ENCODE data around the gene SLC25A4.
A peak's percentile ranks its signal among the peaks of the same experiment; 100 is the strongest.
"Not testable (repeated sequence)": the region's sequence is repeated elsewhere in the genome, so short reads cannot be mapped to it uniquely, and the experiment has no call there.

Gene SLC25A4

GRCh38 chr4:185183622-185184281 is 40.7 kb downstream of the SLC25A4 start:
- peak; percentile 62 for DNase-seq (ENCODE audit: low read depth)

GRCh38 chr4:185186769-185187168 is 43.7 kb downstream of the SLC25A4 start:
- no peak for DNase-seq (ENCODE audit: low read depth)

DNA sequence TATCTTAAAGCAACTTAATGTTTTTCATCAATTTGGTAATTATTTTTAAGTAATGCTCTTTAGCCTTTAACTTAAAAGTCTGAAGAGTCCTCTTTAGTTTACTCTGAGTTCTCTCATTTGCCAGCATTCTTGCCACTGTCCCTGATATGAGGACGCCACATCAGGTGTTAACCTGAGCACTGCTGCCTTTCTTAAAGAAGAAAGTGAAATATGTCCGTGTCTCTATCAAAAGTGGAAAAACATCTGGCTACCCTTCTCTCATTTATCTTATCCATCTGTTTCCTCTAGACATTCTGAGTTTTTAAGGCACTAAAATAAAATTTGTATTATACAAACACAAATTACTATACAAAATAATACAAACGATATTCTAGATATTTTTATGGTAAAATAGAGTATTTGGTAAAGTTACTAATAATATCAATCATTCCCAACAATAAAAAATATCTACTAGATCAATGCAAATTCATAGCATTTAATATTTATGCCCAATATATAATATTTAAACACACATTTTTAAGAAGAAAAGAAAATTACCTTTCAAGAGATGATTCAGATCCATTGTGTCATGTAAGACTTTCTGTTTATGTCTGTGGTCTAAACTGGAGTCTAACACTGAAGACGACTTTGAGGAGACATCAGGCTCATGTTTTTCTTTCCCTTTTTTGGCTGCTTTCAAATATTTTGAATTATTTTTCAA is 46.7 kb downstream of the SLC25A4 start:
- no peak for DNase-seq (ENCODE audit: low read depth)

DNA sequence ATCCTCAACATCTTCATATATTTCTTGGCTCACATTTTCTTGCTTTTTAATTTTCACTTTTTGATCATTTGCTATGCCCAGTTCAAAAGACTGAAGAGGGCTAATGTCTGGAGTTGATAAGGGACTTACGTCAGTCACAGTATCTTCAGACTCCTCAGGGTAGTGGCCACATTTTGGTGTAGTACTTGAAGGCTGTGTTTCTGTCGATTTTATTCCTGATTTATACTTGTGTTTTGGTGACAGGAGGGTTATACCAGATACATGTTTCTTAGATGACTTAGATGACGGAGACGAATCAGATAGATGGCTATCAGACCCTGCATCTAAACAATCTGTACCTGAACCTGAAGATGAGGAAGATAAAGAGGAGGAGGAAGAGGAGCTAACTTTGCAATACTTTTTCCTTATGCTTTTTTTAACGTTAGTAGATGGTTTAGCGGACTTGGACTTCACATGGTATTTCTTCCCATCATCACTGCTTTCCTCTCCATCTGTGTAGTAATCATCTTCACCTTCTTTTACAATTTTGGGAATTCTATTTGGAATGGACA is 47.3 kb downstream of the SLC25A4 start:
- DNase-seq (ENCODE audit: low read depth), result no peak

GRCh38 chr4:185192059-185192458 is 49.0 kb downstream of the SLC25A4 start:
- no peak for DNase-seq (ENCODE audit: low read depth)

DNA sequence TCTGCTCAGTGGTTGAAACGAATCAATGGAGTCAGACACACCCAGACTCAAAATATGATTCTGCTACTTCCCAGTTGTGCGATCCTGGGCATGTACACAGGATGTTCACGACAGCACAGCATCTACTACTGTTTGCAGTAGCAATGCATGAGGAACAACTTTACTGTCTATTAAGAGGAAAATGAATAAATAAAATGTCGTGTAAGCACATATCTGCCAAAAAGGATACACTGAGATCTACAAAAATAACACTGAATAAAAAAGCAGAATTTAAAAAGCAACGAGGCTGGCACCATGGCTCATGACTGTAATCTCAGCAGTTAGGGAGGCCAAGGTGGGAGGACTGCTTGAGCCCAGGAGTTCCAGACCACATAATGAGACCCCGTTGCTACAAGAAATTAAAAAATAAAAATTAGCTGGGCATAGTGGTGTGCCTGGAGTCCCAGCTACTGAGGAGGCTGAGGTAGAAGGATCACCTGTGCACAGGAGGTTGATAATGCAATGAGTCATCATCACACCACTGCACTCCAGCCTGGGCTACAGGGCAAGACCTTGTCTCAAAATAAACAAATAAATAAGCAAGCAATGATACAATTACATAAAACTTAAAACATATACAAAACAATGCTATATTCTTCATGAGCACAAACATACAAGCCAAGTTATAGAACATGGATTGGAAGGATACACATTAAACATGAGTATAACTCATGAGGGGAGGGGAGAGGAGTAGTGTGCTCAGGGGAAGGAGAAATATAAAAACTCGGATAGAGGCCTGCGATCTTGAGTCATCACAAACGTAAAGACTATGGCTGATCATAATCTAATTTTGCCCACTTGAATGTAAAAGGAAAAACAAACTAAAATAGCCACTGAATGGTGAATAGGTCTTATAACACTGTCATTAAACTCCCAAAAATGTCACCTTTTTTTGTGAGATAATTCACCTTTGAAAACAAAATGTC is 52.1 kb downstream of the SLC25A4 start:
- DNase-seq (ENCODE audit: low read depth), result no peak

DNA sequence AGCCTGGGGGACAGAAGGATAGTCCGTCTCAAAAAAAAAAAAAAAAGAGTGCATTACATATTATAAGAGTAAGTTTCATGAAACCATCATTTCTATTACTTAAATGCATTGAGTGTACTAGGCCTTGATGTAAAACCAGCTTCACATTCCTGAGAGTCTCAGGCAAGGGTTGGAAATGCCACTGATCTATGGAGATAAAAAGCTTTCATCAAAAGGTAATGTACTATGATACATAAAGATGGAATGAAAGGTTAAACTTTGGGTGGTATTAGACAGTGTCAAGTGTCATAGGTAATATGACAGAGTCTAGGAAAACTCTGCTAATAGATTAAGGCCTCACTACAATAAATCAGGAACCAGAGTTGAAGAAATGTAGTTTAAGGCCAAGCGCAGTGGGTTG is 53.4 kb downstream of the SLC25A4 start:
- no peak for DNase-seq (ENCODE audit: low read depth)

DNA sequence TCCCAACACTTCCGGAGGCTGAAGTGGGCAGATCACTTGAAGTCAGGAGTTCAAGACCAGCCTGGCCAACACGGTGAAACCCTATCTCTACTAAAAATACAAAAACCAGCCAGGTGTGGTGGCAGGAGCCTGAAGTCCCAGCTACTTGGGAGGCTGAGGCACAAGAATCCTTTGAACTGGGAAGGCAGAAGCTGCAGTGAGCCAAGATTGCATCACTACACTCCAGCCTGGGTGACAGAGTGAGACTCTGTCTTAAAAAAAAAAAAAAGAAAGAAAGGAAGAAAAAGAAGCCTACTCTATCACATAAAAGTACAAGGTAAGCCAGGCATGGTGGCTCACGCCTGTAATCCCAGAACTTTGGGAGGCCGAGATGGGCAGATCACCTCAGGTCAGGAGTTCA is 55.1 kb downstream of the SLC25A4 start:
- not testable (repeated sequence) for DNase-seq (ENCODE audit: low read depth)

Data from stimulated activated CD8-positive, alpha-beta memory T cell treated with anti-CD3 and anti-CD28 coated beads, Interleukin-15, amount 100 ng/mL, for 1 hour (primary cell).